GM21825 (cell line): ENCODE measurements around the gene SURF1.

Experiments used
- ATAC-seq: cut with Tn5 transposase; IDR thresholded peaks from one replicate; pipeline ENCODE4 v1.9.1; 2021; ENCODE audit warnings: mild to moderate bottlenecking, moderate library complexity; ENCODE audit not compliant: unreplicated experiment

SURF1 gene

DNA sequence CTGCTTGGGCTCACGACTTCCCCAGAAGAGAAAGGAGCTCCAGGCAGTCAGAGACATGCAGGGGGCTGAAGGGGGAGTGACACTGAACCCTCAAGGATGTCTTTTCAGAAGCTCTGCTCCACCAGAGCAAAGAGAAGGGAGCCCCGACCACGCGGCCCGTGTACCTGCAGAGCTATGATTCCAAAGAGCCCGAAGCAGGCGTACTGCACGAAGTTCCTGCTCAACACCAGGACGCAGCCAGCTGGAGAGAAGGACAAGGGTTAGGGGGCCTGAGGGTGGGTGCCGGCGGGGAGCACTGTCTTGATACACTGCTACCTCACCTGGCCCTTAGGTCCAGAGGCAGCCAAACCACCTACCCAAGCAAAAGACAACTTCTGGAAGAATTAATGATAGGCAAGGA is 10.1 kb upstream of the SURF1 start:
- no peak for ATAC-seq

DNA sequence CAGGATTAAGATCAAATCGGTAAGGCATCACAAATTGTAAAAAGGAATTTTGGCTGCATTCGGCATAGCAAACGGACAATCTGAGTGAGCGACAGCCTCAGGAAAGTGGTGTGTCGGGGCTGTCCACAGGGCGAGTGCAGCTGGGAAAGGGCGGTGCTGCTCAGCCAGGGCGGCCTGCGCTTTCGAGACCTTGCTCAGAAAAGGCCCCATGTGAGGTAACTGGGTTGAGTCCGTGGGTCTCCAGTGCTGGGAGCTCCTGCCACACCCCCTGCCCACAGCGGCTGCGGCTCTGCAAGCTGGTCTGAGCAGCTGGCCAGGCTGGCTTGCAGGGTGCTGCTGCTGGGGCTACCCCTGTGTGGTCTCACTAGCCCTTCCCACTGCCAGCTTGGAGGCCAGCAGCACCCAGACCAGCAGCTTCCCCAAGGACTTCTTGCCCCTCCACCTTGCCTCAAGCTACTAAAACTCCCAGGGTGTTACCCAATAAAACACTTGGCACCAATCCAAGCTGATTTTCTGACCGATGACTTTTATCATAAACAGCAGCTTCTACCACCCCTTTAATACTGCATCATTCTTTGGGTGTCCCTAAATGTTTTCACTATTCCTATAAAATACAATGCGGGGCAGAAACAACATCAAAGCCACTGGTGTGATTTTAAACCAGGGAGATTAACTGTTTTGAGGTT is 6.2 kb upstream of the SURF1 start:
- ATAC-seq, result no peak

DNA sequence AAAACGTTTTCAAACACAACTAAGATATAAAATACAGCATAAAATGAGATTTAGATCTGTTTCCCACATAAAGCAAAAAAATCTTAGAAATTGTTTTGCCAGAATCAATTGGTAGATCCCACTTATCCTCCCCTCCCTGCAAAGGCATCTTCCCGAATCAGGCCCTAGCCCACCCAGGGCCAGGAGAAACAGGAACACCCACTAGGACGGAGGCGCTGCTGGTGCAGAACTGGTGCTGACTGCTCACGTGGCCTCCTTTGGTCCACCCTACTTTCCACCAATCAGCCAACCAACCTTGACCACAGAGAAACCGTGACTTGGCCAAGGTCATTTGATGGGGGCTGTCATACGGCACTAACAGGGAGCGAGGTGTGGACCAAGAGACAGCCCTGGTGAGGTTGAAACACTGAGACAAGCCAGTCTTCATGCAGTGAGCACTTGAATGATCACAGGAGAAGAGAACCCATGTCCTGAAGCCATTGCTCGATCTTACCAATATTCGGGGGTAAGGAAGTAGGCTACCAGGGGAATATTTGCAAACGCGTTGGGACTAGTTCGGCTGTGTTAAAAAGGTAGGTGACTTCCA is 5.3 kb upstream of the SURF1 start:
- ATAC-seq, result no peak

DNA sequence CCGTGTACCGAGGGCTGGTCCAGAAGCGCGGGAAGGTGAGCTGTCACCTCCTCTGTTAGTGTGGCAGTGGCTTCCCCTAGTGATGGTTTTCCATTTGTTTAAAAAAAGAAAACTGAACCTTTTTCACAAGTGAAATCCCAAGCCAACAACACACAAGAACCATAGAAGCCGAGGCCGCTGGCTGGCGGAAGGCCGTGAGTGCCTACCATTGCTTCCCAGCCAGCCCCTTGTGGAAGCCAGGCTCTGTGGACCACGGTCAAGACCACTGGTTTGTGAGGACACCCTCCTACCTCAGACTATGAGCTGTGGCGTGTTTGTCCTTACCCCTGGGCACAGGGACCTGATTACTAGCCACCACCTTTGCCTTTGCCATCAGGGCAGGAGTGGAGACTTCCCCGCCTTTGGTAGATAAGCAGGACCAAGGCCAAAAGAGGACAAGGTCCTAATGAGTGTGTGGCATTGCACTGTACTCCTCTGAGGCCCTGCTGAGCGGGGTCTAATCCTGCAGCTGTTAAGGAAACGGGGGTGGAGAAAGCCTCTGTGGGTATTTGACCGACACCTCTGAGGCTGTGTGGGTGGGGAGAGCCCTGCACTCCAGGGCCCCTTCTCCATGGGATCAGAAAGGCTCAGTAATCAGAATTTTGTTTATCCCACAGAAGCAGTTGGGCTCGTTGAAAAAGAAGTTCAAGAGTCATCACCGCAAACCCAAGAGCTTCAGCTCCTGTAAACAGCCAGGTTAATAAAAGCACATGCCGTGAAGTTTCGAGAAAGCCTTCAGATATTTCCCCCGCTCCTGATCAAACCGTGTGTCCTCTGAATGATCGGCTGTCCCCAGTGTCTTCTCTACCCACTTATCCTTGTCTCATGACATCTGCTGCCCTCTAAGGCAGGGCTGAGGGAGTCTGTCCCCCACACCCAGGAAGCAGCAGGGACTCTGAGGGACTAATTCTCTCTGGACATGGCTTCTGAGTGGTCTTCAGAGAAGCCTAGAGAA is 4.4 kb upstream of the SURF1 start:
- ATAC-seq, result no peak

DNA sequence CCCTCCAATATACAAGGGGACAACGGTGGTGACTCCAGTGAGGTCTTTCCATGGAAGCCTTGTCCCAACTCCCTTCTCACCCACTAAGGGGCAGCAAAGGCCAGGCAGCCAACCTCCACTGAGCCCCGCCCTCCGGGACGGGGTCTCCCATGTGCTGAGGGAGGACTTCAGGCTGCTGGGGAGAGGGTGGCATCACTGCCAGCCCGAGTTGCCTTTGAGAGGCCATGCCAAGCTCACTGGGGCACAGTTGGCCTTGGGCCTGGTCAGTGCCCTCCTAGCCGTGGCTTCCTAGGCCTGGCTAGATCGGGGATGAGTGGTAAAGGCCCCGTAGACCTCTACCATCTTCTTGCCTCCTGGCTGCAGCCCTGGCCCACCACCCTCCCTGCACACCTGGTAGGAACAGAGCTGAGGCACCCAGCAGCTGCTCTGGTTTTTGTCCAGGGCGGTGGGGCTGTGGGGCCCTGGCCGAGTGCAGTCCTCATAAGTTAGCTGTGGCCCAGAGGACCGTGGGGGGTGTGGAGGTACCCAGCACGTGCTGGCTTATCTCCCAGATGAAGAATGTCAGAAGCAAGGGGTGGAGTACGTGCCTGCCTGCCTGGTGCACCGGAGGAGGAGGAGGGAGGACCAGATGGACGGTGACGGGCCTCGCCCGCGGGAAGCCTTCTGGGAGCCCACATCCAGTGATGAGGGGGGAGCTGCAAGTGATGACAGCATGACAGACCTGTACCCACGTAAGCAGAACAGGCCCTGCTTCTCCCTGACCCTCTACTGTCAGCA is 3.3 kb upstream of the SURF1 start:
- ATAC-seq, result no peak

DNA sequence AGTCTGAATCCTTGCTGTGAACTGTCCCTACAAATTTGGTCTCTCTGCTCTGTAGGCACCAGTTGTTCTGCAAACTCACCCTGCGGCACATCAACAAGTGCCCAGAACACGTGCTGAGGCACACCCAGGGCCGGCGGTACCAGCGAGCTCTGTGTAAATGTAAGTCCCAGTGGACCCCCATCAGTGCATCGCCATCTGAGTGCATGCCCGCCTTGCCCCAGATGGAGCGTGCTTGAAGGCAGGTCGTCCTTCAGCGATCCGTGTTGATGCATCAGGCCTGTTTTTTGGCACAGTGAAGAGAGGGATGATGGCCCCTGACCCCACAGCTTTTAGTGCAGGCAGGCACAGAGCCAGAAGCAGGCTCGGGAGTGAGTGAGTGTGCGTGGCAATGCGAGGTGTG is 1.4 kb upstream of the SURF1 start:
- no peak for ATAC-seq

DNA sequence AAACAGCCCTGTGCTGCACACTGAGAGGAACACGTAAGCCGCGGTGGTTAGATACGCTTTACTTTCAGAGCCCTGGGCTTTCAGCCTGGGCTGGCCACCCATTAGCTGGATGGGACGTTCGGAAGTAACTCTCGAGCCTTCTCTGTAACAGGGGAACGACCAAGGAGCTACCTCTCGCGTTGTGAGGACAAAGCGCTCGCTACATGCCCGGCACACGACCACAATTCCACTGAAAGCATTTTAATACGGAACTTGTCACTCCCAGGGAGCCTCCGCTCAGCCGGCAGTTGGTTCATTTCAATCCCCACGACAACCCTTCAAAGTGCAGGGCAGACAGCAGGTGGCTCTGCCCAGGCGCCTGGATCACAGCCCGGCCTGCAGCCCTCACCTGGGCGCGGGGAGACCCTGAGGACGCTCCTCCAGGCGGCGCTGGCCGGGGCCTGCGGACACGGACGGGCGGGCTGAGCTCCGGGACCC is 368 bp downstream of the SURF1 start:
- ATAC-seq, result peak; percentile 25

DNA sequence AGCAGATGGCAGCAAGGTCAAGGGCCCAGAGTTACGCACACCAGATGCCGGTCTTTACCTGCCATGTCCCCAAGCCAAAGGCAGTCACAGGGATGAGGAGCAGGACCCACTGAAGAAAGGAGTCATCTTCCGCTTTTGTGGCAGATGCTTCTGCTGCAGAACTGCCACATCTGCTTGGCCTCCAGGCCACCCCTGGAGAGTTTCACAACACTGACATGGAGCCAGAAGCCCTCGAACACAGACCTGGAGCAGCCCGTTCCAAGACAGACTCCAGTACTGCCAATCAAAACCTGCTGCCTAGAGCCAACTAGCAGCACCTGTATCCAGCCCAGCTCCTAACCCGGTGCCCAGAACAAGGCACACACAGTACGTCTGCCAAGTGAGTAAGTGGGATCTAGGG is 1.5 kb downstream of the SURF1 start:
- no peak for ATAC-seq

DNA sequence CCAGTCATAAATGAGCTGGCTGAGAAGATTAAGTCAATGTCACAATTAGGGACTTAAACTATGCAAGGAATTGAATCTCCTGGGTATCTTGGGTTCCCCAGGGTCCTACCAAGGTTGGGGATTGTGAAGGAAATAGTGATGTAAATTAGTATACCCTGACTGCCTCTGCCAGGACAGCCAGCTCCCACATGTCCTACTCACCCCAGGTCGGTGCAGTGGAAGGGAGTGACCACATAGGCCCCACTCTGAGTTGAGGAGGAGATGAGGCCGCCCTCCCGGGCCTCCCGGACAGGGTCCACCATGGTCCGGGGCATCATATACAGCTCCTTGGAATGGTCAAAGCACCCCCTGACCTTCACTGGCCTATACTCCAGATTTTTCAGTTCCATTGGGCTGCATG is 2.7 kb downstream of the SURF1 start:
- no peak for ATAC-seq

DNA sequence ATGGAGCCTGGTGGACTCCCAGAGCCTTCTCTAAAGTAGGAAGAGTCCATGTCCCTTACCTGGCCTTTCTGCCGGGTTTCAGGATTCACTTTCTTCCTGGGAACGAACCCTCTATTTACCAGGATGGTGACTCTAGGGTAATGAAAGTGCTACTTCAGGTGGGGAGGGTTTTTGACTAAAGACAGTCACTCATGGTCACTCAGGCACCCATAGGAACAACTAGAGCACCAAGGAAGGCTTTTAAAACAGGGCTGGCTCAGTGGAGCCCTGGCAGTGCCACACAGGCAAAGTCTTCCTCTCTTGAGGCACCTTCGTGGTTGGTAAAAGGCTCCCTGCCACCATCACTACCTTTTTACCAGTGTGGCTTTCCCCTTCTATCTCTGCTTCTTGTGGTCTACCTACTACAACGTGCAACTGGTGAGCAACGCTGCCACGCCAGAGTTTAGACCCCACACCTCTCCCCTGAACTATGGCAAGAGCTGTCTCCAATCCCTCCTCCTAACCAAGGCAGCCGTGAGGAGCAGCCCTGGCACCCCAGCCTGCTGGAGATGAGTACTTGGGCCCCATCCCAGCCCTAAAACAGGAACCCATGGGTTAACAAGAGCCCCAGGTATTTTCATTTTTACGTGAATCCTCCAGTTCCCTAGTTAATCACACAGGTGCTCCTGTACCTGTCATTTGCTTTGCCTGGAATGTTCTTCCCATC is 3.5 kb downstream of the SURF1 start:
- no peak for ATAC-seq

DNA sequence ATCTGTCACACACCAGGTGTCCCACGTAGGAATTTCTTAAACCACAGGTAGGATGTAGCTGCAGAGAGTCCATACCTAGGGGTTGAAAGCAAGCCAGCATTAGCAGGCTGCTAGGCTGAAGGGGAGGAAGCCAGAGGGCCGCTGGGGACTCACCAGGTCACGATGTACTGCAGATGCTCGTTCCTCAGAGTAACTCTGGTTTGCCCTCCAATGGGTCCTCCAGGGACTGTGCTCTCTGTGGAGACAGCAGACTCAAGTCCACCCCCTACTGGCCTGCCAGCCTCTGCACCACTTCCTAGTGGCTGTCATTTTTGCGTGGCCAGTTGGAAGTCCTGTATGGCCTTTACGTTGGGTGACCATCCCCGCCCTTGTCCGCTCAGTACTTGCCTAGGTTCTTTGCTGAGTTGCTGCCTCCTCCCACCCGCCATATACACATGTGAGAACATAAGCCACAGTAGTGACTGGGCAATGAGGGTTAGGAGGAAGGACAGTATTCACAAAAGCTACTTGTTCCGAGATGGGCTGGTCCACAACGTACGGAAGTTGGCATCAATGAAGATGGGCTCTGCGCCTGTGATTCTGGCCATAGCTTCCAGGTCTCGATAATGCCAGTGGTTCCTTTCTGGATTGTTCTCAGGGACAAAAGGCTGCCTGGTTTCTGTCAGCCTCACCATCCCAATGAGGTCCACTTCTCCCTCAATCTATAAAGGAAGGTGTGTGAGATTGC is 4.2 kb downstream of the SURF1 start:
- ATAC-seq, result no peak

DNA sequence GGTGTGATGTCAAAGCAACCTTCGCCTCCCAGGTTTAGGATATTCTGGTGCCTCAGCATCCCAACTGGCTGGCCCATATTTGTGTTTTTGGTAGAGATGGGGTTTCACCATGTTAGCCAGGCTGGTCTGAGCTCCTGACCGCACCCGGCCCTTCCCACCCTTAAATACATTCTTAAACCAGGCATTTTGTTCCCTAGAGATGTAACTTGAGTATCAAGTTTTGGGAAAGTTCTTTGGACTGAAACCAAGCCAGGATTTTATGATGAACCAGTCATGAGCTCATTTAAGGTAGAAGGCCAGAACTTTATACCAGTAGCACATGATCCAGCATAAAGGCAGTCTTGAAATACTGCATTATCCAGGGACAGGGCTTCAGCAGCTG is 4.8 kb downstream of the SURF1 start:
- ATAC-seq, result no peak

DNA sequence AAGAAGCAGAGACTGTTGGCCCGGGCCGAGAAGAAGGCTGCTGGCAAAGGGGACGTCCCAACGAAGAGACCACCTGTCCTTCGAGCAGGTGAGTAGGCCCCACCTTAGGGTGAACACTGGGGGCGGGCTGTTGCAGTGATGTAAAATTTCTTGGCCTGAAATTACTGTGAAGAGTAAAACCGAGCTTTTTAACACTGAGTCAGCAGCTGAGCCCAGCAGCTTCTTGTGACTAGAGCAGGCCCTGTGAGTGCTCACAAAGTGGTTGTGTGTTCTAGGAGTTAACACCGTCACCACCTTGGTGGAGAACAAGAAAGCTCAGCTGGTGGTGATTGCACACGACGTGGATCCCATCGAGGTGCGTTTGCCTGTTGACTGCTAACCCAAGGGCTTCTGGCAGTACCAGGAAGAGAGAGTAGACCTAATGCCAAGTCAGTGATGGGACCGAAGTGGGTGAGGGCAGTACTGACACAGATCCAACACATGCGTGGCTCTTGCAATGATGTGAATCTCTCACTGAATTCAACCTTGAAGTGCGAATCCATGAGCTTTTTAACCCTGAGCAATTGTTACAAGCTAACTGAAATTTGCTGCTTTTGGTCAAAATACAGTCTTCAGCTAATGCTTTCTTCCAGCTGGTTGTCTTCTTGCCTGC is 6.2 kb downstream of the SURF1 start:
- no peak for ATAC-seq

DNA sequence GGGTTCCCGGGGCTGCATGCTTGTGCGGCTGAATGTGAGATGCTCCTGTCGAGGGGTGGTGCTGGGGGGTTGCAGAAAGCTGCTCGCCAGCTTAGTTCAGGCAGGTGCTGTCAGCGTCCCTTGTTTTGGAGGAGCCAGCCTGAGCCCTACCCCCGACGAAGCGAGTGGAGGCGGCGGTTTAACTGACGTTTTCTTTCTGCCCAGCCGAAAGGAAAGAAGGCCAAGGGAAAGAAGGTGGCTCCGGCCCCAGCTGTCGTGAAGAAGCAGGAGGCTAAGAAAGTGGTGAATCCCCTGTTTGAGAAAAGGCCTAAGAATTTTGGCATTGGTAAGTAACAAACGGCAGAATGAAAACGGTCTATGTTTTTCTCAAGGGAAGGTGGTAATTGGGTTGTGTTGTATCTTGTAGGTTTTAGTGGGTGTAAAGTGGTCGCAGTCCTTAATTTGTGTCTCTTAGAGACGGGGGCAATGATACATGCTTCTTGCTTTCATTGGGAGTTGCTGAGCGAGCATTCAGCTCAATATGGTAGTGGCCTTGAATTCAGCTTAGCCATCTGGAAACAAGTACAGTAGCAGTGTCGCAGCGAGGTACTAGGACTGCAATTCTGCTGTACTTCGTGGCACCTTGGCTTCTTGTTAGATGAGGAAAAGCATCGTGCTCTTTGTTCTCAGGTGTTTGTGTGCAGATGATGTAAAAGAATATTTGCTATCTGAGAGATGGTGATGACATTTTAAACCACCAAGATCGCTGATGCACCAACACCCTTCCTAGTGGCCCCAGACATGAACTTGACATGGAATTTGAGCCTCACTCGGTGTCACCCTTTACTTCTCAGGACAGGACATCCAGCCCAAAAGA is 7.3 kb downstream of the SURF1 start:
- no peak for ATAC-seq

DNA sequence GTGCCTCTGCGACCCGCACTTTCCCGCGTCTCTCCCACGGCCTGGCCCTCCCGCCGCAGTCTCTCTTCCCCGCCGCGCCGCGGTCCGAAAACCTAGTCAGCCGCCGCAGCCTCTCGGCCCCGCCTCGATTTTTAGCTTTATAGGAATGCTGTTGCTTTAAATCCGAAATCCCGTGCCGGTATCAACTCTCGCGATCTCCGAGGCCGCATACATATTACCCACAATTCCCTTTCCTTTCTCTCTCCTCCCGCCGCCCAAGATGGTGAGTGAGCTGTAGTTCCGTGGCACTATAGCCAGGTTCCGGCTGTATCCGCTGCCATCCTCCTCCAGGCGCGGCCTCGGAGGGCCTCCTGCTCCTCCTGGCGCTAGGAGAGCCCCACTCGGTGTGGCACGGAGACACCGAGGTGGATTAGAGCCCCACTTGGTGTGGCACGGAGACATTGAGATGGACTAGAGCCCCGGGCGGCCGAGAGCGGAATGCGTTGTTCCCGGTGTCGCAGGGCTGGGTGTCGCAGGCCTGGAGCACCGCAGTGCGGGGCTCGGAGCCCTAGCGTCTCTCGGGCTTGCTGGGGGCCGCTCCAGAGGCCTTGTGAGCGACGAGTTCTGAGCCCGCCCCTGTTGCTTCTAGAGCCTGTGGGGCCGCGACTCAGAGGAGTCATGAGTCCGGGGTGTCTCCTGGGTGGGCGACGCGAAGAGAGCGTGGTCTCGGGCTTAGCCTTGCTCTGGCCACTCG is 8.1 kb downstream of the SURF1 start, which contains the start of the genes MED22 and RPL7A:
MED22 (minus strand) TSS at position 147 of the 733 bp plus-strand sequence. CDS start 1,469 bp downstream, outside the sequence.
RPL7A (plus strand) TSS at position 234 of the 733 bp plus-strand sequence; CDS start at position 260, 26 bp downstream.
- peak; percentile 55 for ATAC-seq

DNA sequence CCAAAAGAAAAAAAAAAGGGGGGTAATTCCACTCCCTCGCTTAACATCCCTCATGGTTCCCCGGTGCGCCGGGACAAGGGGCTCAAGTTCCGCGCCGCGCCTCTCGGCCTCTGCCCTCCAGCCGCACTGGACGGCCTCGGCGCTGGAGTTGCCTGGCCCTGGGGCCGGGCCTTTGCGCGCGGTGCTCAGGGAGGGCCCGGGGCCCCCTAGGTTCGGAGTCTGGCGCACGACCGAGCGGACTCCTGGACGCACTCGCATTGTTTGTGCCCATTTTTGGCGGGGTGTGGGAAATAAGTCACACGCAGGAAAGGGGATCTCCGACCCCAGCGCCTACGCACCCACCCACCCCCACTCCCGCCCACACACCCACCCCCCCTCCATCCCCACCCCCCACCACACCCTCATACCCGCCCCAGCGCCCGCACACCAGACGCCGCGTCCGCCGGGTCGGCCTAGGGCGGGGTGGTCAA is 8.7 kb downstream of the SURF1 start:
- peak; percentile 17 for ATAC-seq
